ENCODE results near the gene AGAP1.

DNA sequence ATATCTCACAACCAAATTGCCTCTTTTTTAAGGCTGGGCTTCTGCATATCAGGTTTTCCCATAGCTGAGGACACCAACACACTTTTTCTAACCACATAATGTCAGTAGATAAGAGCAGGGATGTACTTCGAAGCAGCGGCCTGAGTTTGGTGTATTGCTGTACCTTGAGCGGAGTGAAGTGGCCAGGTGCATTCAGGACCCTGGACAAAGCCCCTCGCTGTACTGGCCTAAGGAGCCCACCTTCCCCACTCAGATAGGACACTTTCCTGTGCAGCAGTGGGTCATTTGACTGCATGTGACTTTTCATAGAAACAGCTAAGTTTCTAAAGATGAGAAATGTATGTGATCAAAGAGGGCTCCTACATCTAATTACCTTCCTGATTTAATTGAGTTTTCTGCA lies 461.8 kb downstream of the AGAP1 start:
- TF ChIP-seq CTCF (IDR thresholded peaks at IDR 0.05; ENCODE audit: poor library complexity, severe bottlenecking) = no peak
- TF ChIP-seq, protein P1, sequence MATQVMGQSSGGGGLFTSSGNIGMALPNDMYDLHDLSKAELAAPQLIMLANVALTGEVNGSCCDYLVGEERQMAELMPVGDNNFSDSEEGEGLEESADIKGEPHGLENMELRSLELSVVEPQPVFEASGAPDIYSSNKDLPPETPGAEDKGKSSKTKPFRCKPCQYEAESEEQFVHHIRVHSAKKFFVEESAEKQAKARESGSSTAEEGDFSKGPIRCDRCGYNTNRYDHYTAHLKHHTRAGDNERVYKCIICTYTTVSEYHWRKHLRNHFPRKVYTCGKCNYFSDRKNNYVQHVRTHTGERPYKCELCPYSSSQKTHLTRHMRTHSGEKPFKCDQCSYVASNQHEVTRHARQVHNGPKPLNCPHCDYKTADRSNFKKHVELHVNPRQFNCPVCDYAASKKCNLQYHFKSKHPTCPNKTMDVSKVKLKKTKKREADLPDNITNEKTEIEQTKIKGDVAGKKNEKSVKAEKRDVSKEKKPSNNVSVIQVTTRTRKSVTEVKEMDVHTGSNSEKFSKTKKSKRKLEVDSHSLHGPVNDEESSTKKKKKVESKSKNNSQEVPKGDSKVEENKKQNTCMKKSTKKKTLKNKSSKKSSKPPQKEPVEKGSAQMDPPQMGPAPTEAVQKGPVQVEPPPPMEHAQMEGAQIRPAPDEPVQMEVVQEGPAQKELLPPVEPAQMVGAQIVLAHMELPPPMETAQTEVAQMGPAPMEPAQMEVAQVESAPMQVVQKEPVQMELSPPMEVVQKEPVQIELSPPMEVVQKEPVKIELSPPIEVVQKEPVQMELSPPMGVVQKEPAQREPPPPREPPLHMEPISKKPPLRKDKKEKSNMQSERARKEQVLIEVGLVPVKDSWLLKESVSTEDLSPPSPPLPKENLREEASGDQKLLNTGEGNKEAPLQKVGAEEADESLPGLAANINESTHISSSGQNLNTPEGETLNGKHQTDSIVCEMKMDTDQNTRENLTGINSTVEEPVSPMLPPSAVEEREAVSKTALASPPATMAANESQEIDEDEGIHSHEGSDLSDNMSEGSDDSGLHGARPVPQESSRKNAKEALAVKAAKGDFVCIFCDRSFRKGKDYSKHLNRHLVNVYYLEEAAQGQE (IDR thresholded peaks at IDR 0.05; ENCODE audit: borderline replicate concordance) = no peak

Data from neural cell (in vitro differentiated cells).